ENCODE data around the gene PLOD3. TPM values are rescaled to one million over a fixed set of nuclear protein-coding genes. Genes with fewer than 3 reads are reported as not detected.

Gene PLOD3
- total and polyA plus RNA-seq, 8 donors: 27.2 to 55.7 (median 38.0) TPM

GRCh38 chr7:101172005-101172853 is 45.2 kb downstream of the PLOD3 start:
- H3K27me3 ChIP-seq: peaks cover 0 to 53% (median 7%) of the 10 kb centered on the region in 4 donors
- TF ChIP-seq, protein P1, sequence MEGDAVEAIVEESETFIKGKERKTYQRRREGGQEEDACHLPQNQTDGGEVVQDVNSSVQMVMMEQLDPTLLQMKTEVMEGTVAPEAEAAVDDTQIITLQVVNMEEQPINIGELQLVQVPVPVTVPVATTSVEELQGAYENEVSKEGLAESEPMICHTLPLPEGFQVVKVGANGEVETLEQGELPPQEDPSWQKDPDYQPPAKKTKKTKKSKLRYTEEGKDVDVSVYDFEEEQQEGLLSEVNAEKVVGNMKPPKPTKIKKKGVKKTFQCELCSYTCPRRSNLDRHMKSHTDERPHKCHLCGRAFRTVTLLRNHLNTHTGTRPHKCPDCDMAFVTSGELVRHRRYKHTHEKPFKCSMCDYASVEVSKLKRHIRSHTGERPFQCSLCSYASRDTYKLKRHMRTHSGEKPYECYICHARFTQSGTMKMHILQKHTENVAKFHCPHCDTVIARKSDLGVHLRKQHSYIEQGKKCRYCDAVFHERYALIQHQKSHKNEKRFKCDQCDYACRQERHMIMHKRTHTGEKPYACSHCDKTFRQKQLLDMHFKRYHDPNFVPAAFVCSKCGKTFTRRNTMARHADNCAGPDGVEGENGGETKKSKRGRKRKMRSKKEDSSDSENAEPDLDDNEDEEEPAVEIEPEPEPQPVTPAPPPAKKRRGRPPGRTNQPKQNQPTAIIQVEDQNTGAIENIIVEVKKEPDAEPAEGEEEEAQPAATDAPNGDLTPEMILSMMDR (IDR thresholded peaks at IDR 0.05): no peak
- FAIRE-seq: no peak

GRCh38 chr7:101171442-101171837 is 45.9 kb downstream of the PLOD3 start:
- peaks cover 8 to 13% (median 12%) of the 10 kb centered on the region in 3 donors for H3K4me1 ChIP-seq
- DNase-seq: no peak
- H3K36me3 ChIP-seq: no peaks in the 10 kb centered on the region
- H3K27me3 ChIP-seq: peaks cover 0 to 53% (median 7%) of the 10 kb centered on the region in 4 donors
- H3K4me3 ChIP-seq: no peak overlapping the region
- intact Hi-C loops (cut with DNase I): no loop called here
- no peak for ATAC-seq
- 2 to 6% methylated on average over 13 of the region's 13 CpGs for WGBS, 2 donors
- no peak for FAIRE-seq
- H3K27ac ChIP-seq: no peak overlapping the region
- H3K9me3 ChIP-seq: no peaks in the 10 kb centered on the region
- TF ChIP-seq, protein P1 (IDR thresholded peaks at IDR 0.05): no peak

More at GRCh38 chr7:101172005-101172853, 45.2 kb downstream of the PLOD3 start:
- DNase-seq (peak in 1 of 6 donors; percentile 48), ATAC-seq (peak in 2 of 4 donors; percentile 8 to 25)
- intact Hi-C loops (cut with DNase I): no loop called here
- peak overlapping the region in 1 of 4 donors; percentile 26 for H3K4me3 ChIP-seq
- WGBS, 2 donors: 0 to 2% methylated on average over 47 to 79 of the region's 79 CpGs
- H3K36me3 ChIP-seq: no peaks in the 10 kb centered on the region
- peaks cover 8 to 13% (median 12%) of the 10 kb centered on the region in 3 donors for H3K4me1 ChIP-seq
- H3K27ac ChIP-seq: no peak overlapping the region
- no peaks in the 10 kb centered on the region for H3K9me3 ChIP-seq

- TF ChIP-seq, protein P1 (IDR thresholded peaks at IDR 0.05): no peak
- DNase-seq: no peak
- 9 to 10% methylated on average over 17 of the region's 17 CpGs for WGBS, 2 donors
- no peak overlapping the region for H3K4me3 ChIP-seq
- H3K27me3 ChIP-seq: peaks cover 0 to 49% (median 7%) of the 10 kb centered on the region in 4 donors
- intact Hi-C loops (cut with DNase I): no loop called here
- no peak overlapping the region for H3K27ac ChIP-seq
- ATAC-seq: no peak
- no peaks in the 10 kb centered on the region for H3K36me3 ChIP-seq
- FAIRE-seq: no peak
- peaks cover 8 to 15% (median 14%) of the 10 kb centered on the region in 3 donors for H3K4me1 ChIP-seq
- no peaks in the 10 kb centered on the region for H3K9me3 ChIP-seq
Measured at GRCh38 chr7:101170617-101171441, 46.6 kb downstream of the PLOD3 start.

- H3K27me3 ChIP-seq: peaks cover 0 to 46% (median 7%) of the 10 kb centered on the region in 4 donors
- H3K4me1 ChIP-seq: peaks cover 8 to 20% (median 20%) of the 10 kb centered on the region in 3 donors
- no peaks in the 10 kb centered on the region for H3K9me3 ChIP-seq
- intact Hi-C loops (cut with DNase I): no loop called here
- FAIRE-seq (no peak), ATAC-seq (peak; percentile 43 to 64 (median 53)), DNase-seq (peak; percentile 54 to 92 (median 76))
- no peaks in the 10 kb centered on the region for H3K36me3 ChIP-seq
- no peak overlapping the region for H3K4me3 ChIP-seq
- TF ChIP-seq, protein P1 (IDR thresholded peaks at IDR 0.05): peak; percentile 75 to 83 (median 79)
- no peak overlapping the region for H3K27ac ChIP-seq
- WGBS, 2 donors: 1 to 4% methylated on average over 30 to 33 of the region's 33 CpGs
Measured at GRCh38 chr7:101169838-101170551, 47.4 kb downstream of the PLOD3 start.
